ENCODE results near the gene SERGEF.

GRCh38 chr11:17915500-17916143 is 97.2 kb downstream of the SERGEF start:
- TF ChIP-seq CTCF (conservative IDR thresholded peaks at IDR 0.05) (no peak), ZFX (IDR thresholded peaks at IDR 0.05) (no peak)
